DMS79 treated with DMSO at 0.1 percent for 48 hours (cell line): ENCODE results near the gene KIAA1210.

Source experiments
- DNase-seq: peaks from one replicate; lab custom pipeline; 2025; lab: John Stamatoyannopoulos, UW

The KIAA1210 gene

GRCh38 chrX:119093991-119094735 lies 33.4 kb downstream of the KIAA1210 start:
- DNase-seq = no peak

DNA sequence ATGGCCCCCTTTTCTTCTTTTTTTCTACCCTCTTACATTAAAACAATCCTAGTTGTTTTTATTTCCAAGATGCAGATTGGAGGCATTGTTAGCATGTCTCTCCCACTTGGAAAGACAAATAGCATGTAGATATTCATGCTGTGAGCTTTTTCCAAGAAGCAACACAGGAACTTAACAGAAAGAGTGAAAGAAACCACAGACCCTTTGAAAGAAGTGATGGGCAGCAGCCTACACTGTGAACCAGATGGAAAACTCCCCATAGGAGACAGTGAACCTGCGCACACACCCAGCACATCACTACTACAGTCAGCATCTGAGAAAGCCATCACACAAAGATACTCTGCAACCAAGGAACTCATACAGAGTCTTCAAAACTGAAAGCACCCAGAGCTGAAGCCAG lies 37.0 kb downstream of the KIAA1210 start:
- no peak for DNase-seq

DNA sequence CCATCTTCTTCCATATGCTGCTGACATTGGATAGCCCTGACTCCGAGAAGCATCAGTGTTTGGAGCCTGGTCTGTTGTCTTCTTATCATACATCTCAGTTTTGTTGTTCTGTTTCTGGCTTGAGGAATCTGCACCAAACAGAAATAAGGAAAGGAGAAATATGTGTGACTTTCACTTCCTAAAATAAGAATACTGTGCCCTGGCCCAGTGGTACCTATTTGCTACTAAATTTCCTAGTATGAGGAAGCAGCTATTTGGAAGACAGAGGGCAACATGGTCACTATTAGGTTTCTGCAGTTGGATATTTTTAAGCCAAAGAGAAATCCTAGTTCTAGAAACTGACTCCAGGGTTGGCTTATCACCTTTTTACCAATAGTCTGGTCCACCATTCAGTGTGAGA lies 38.0 kb downstream of the KIAA1210 start:
- DNase-seq = no peak

DNA sequence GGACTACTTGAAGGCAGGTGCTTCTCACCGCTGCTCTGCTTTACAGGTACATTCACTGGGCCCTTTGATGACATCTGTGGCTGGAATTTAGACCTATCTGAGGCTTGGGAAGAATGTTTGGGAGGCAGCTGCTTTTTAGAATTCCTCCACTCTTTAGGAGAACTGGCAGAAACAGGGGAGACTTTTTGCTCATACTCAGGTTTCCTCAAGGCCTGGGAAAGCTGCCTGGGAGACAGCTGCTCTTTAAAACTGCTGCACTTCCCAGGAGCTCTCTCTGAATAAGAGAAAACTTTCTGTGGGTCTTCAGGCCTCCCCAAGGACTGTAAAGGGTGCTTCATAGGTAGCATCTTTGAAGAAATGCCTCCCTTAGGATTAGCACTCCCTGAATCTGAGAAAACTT lies 40.5 kb downstream of the KIAA1210 start:
- no peak for DNase-seq

GRCh38 chrX:119084766-119085165 lies 42.8 kb downstream of the KIAA1210 start:
- no peak for DNase-seq

GRCh38 chrX:119082278-119082677 lies 45.3 kb downstream of the KIAA1210 start:
- no peak for DNase-seq

GRCh38 chrX:119075270-119076025 lies 52.2 kb downstream of the KIAA1210 start:
- no peak for DNase-seq

- DNase-seq = no peak
These were observed 53.7 kb downstream of the KIAA1210 start for GRCh38 chrX:119073911-119074310.

DNA sequence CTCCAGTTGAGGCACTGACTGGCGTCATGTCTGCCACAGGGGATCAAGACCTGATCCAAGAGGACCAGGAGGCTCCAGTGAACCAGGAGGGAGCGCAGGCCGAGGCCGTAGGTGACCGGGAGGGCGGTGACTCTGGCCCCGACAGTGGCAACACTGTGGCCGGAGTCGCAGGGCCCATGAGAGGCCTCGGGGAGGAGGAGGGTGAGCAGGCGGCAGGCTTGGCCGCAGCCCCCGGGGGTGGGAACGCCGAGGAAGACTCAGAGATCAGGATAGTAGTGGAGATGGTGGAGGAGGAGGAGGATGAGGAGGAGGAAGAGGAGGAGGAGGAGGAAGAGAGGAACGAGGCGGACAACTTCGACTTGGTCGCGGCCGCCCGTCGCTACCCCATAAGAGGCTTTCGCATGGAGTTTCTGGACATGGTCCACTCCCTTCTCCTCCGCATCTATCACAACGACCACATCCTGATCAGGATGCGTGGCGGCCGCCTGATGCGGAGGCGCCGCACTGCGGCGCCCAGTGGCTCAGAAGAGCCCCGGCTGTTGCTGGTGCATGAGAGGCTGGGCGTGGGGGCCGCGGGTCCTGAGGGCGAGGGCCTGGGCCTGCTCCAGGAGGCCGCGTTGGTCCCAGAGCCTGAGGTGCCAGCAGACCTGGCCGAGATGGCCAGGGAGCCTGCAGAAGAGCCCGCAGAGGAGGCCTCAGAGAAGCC lies 54.3 kb downstream of the KIAA1210 start:
- no peak for DNase-seq

DNA sequence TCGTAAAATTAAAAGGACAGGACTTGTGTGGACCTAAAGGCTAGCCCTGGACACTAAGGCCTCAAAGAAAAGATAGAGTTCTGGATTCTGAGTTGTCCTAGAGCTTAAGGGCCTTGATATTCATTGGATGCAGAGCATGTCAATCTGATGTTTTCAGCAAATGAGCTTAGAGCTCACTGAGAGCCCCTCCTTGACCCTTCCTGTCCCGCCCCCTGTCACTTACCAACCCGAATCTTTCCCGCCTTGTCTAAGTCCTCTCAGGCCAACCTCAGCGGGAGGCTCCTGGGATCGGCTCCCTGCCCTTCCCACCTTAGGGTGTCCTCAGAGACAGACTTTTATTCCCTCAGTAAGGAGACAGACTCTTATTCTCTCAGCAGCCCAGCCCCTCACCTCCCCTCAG lies 54.9 kb downstream of the KIAA1210 start, which contains the start of gene CT47C1:
Gene CT47C1 (plus strand): TSS at position 250 of the 400 bp plus-strand sequence. CDS start 233 bp downstream, outside the sequence.
- DNase-seq = no peak

GRCh38 chrX:119071381-119071780 lies 56.2 kb downstream of the KIAA1210 start:
- no peak for DNase-seq

- no peak for DNase-seq
These were observed 57.9 kb downstream of the KIAA1210 start for GRCh38 chrX:119069762-119070161.

- no peak for DNase-seq
These were observed 58.5 kb downstream of the KIAA1210 start for GRCh38 chrX:119069128-119069527.

GRCh38 chrX:119067023-119067739 lies 60.4 kb downstream of the KIAA1210 start:
- DNase-seq = no peak

DNA sequence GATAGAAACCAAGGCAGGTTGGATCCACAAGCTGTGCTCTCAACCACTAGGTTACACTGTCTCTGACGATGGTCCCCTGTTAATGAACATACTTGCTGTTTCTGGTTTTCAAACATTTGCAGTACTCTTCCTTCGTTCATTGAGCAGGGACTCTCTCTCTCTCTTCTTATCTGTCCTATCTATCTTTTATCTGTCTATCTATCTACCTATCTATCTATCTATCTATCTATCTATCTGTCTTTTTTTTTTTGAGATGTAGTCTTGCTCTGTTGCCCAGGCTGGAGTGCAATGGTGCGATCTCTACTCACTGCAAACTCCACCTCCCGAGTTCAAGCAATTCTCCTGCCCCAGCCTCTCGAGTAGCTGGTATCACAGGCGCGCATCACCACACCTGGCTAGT lies 64.2 kb downstream of the KIAA1210 start:
- no peak for DNase-seq

- no peak for DNase-seq
These were observed 64.8 kb downstream of the KIAA1210 start for GRCh38 chrX:119062750-119063374.

- no peak for DNase-seq
These were observed 71.9 kb downstream of the KIAA1210 start for GRCh38 chrX:119055687-119056086.

DNA sequence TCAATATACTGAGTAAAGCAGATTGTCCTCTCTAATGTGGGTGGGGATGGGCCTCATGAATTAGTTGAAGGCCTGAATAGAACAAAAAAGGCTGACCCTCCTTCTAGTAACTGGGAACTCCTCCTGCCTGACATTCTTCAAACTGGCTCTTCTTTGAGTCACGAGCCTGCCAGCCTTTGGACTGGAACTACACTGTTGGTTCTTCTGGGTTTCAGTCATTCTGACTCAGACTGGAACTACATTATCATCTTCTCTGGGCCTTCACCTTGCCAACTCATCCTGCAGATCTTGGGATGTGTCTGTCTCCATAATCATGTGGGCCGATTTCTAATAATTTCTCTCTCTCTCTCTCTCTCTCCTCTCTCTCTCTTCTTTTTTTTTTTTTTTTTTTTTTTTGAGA lies 81.7 kb downstream of the KIAA1210 start:
- DNase-seq = no peak

DNA sequence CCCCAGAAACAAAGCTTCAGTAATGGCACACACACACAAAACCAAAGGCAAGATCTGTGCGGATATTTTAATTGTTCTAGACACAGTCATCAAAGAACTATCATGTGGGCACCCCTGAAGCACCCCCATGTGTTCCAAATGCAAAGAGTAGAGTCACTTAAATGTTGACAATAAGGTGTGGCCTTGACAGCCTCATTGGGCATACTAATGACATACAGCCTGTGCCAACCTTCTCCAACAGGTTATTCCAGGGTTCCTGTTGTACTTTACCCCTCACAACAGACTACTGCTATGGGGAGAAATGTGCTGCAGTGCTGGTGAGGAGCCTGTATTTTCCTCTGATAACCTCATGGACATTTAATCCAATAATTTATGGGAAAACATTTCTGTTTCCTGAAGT lies 84.6 kb downstream of the KIAA1210 start:
- DNase-seq = no peak

DNA sequence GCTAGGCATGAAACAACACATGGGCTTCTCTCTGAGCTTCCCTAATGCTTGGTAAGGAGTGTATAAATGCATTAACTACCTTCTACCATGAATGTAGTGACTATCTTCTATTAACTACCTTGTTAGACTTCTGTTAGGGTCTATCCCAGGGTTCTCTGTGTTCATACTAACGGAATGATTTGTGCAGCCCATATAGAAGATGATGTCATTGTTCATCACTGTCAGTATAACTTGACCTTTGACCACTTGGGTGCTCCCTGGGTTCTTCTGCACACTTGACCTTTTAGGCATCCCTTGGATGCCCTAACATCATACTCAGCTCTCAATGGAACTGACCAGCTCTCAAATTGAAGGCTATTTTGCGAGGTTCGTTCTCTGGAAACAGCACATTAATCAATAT lies 85.6 kb downstream of the KIAA1210 start:
- no peak for DNase-seq

DNA sequence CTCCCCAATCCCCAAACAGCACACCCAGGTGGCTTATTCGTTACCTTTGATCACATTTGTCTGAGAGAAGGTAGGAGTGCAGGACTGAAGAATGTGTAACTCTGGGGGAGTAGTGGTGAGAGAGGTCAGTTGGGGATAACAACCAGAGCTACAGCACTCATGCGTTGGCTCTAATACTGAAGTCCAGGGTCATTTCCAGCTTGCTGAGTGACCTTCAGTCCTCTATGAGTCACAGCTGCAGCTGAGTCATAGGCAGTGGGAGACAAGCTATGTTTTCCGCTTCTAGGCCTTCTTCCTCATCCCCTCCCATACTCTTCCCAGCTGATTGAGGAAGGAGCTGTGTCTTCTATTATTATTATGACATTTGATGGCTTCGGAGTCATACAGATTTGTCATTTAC lies 86.4 kb downstream of the KIAA1210 start:
- no peak for DNase-seq

DNA sequence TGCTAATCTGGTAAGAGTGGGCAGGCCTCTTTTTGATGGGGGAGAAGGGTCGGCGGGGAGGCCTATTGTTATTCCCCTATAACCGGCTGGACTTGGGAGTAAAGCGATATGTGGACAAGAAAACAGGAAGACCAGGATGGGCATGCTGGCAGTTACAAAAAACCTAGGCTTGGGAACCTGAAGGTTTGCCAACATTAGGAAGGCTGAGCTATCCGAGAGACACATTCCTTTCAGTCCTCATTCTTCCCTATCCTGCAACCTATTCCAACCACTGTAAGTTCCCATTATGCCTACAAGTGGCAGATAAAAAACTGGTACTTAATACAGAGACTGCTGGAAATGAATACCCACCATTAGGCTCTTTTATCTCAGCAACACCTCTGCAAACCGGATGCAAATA lies 87.2 kb downstream of the KIAA1210 start:
- no peak for DNase-seq
